GM18907 (cell line): ENCODE measurements around the gene RPAP3.

ENCODE experiments used
- ATAC-seq: cut with Tn5 transposase; IDR thresholded peaks from one replicate; pipeline ENCODE4 v1.9.1; 2021; ENCODE audit warnings: mild to moderate bottlenecking, moderate library complexity; ENCODE audit not compliant: unreplicated experiment

The RPAP3 gene

GRCh38 chr12:47722941-47723631, 17.3 kb upstream of the RPAP3 start:
- ATAC-seq: no peak

DNA sequence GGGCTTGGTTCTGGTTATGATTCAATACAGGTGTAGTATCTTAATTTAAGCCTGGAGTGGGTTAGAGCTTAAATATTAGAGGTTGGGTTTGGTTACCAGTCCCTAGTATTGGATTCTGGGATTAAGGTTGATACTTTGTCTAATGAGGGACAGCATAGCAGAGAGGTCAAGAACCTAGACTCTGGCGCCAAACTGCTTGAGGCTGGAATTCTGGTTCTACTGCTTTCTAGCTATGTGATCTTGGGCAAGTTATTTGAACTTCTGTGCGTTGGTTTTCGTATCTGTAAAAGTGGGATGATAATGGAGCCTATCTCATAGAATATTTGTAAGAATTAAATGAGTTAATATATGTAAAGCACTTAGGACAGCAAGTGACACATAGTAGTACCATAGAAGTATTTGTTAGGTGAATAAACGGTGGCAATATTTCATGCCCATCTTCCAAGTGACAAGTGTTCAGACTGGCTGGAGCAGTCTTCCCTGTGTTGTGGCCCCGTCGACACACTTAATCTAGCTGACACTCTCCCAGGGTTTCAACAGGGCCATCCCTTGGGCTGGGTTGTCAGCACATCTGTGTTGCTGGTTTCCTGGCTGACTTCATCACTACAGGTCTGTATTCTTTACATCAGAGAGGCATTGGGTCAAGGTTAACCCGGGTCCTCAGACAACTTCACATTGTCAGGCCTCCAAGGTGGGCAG, 16.5 kb upstream of the RPAP3 start:
- ATAC-seq: no peak

GRCh38 chr12:47721431-47721973, 15.7 kb upstream of the RPAP3 start:
- no peak for ATAC-seq

GRCh38 chr12:47718531-47718930, 12.7 kb upstream of the RPAP3 start:
- no peak for ATAC-seq

- ATAC-seq: no peak
Measured at GRCh38 chr12:47717443-47718193, 11.8 kb upstream of the RPAP3 start.

GRCh38 chr12:47717046-47717442, 11.2 kb upstream of the RPAP3 start:
- no peak for ATAC-seq

DNA sequence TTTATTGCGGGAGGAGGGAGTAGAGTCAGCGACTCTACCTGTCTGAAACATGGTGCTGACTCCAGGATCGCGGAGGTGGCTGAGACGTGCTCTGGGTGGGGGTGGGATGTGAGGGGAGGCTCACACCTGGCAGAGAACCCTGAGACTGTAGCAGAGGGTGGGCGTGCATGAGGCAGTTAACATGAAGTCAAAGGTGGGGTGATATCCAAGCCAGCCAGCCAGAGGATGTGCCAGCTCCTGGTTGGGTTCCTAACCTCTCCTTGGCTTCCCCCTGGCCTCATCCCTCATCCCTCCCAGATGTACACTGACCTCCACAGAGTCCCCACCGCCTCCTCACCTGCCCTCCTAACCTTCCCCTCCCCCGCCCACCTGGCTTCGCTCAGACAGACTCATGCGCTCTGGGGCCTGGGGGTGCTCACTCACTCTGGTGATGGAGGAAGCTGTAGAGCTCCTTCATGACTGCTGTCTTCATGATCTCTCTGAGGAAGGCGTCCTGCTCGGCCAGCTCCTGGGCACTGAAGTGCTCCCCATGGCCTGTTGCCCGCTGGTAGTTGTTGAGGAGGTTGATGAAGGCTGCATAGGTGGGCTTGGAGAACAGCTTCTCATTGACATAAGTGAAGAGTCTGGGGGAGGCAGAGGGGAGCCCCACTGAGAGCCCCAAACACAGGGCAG, 10.2 kb upstream of the RPAP3 start:
- no peak for ATAC-seq

- ATAC-seq: peak; percentile 71
Measured at GRCh38 chr12:47715393-47715876, 9.6 kb upstream of the RPAP3 start.

- ATAC-seq: no peak
Measured at GRCh38 chr12:47714826-47715386, 9.1 kb upstream of the RPAP3 start.

DNA sequence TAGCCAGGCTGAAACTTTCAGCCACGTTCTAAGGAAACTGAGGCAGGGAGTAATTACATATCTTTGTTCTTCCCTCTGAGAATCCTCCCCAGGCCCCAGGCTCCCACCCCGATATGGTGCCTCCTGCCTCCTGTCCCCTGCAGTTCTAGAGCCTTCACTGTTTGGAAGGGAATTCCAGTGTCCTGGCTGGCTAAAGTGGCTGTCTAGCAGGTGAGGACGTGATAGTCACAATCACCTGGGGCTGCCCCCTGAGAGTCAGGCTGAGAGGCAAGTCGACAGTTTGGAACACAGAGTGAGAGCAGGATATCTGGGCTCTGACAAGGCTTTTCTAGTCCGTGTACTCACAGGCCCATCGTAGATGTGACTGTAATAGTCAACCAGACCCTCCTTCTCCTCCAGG, 6.3 kb upstream of the RPAP3 start:
- ATAC-seq: no peak

DNA sequence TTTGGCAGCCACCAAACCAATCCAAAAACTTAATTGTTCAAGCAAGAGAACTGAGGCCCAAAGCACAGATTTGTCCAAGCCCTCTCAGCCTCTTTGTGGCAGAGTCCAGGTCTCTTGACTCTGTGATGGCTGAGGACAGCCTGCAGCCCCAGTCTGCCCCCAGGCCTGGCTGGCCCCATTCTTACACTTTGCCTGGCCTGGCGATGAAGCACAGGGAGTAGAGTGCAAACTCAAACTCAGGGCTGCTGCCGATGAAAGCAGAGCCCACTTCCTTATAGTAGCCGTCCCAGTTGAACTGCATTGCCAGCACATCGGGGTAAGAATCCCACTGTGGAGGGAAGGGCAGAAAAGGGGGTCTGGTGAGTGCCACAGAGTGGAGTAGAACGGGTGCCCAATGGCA, 5.6 kb upstream of the RPAP3 start:
- no peak for ATAC-seq

DNA sequence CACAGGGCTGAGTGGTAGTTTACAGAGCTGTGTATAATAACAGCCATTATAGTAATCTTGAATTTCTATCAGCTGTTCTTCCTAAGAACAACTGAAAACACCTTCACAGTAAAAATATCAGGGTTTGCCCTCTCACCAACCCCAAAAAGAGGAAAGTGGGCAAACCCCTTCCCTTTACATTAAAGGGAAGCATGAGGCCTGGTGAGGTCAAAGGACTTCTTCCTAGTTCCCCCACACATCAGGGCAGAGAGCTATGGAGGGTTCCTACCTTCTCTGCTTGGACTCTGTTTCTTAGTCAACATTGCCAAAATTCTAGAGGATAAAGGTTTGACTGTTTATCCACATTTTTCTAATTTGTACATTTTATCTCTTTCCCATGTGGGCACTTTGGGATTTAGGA, 4.4 kb upstream of the RPAP3 start:
- ATAC-seq: no peak

DNA sequence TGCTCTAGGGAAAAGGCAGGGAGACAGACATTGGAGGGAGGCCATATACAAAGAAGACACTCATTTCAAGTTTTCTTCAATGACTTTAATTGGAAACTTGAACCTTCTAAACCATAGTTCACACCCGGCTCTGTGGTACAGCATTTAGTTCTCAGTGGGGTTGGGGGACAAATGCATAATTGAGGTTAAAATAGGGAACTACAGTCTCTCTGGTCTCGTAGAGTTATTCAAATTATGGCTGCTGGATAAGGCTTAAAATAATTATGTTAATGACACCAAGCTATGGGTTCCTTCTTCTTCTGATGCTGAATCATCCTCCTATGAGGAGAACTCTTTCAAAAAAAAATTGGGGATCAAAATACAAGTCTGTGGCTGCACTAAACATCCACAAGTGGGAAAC, 3.8 kb upstream of the RPAP3 start:
- no peak for ATAC-seq

DNA sequence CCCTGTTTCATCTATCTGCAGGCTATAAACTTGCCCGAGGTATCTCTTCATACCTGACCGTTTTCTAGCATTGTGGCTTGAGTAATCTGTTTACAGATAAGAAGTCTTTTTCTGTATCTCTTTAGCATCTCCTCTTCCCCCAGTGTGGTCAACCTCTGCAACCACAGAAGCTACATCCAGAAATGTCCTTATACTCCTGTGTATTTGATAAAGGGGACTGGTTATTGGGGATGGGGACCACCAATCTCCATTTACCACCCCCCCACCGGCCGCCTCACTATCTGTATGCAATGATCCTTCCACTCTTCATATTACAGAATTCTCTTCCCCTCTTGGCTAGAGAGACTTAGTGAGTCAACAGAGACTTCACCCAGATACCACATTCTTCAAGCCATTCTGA, 3.4 kb upstream of the RPAP3 start:
- ATAC-seq: no peak

GRCh38 chr12:47707905-47708543, 2.2 kb upstream of the RPAP3 start:
- ATAC-seq: no peak

DNA sequence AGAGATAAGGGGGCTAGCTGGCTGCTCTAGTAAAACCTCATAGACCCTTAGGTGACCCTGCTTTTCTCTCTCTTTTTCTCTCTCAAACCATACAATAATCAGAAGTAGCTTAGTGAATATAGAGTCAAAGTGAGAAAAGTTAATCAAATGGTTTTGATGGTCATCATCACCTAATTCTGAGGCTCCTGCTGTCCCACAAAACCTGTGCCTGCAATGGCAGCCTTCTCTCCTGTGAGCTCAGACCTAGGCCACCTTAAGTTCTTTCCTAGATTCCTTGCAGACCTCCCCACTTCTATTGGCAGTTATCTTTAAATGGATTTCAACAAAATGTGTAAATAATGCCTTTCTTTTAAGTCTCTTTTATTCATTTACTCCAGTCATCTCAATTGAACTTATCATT, 1.5 kb upstream of the RPAP3 start:
- no peak for ATAC-seq

GRCh38 chr12:47705229-47705565, 633 bp downstream of the RPAP3 start:
- no peak for ATAC-seq

- ATAC-seq: no peak
Measured at GRCh38 chr12:47704719-47705118, 1.1 kb downstream of the RPAP3 start.

GRCh38 chr12:47700263-47700662, 5.6 kb downstream of the RPAP3 start:
- no peak for ATAC-seq

- ATAC-seq: no peak
Measured at GRCh38 chr12:47698631-47699030, 7.2 kb downstream of the RPAP3 start.
